ELR (cell line): Measurements from ENCODE around the gene DLK2.
A peak's percentile ranks its signal among the peaks of the same experiment; 100 is the strongest.

ENCODE experiments used
- DNase-seq: peaks from one replicate; pipeline ENCODE4 v3.0.0-alpha.2; 2015; ENCODE audit warnings: low read depth

The DLK2 gene

GRCh38 chr6:43453831-43454230 is 1.5 kb downstream of the DLK2 start:
- DNase-seq = no peak

DNA sequence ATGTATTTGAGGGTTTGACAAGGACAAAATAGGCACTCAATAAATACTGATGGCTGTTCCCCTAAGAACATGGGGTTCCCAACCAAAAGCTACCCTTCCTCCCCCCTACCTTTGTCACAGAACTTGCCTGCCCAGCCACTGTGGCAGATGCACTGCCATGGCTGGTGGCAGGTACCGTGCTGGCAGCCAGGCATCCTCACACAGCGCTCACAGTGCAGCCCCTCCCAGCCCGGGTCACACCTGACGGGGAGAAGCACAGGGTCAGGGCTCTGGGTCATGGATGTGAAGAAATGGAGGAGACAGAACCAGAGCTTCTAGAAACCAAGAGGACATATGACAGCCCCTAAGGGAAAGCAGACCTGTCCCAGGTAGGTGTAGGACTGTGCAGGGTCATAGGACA is 2.5 kb downstream of the DLK2 start:
- no peak for DNase-seq

- DNase-seq = no peak
Observed at GRCh38 chr6:43451939-43452338, 3.4 kb downstream of the DLK2 start.

- DNase-seq = no peak
Observed at GRCh38 chr6:43451348-43451747, 4.0 kb downstream of the DLK2 start.

GRCh38 chr6:43450699-43451131 is 4.6 kb downstream of the DLK2 start:
- no peak for DNase-seq

DNA sequence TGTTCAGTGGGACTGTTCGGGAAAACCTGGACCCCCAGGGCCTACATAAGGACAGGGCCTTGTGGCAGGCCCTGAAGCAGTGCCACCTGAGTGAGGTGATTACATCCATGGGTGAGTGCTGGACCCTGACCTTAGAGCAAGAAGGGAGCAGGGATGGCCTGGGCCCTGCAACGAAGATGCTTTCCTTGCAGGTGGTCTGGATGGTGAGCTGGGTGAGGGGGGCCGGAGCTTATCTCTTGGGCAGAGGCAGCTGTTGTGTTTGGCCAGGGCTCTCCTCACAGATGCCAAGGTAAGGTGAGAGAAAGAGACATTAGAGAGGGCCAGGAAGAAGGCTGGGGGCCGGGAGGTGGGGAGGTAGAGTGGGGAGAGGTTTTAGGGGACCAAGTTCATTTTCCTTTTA is 6.4 kb downstream of the DLK2 start:
- no peak for DNase-seq

GRCh38 chr6:43447604-43448003 is 7.7 kb downstream of the DLK2 start:
- no peak for DNase-seq

- no peak for DNase-seq
Observed at GRCh38 chr6:43445576-43445975, 9.8 kb downstream of the DLK2 start.

DNA sequence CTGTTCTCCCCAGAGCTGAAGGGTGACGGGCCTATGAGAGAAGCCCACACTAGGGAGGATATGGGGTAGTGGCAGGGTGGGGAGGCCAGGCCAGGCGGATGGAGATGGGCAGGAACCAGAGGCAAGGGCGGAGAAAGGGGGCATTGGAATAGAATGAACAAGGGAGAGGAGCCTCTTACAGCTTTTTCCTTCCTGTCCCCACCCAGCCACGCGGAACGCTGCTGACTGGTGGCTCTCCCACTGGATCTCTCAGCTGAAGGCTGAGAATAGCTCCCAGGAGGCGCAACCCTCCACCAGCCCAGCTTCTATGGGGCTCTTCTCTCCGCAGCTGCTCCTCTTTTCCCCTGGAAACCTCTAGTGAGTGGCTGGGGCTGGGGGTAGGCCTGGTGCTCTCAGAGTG is 10.8 kb downstream of the DLK2 start:
- DNase-seq = no peak

DNA sequence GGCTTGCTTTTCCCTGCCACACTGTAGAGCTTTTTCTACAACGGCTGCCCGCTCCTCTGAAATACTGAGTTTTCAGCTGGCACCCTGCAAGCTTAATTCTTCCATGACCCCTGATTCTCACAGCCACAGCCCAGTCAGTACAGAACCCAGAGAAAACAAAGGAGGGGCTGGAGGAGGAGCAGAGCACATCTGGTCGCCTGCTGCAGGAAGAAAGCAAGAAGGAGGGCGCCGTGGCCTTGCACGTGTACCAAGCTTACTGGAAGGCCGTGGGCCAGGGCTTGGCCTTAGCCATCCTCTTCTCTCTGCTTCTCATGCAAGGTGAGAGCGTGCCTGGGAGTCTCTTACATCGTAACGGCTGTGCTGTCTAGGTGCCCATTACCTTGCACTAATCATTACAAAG is 11.3 kb downstream of the DLK2 start:
- no peak for DNase-seq

GRCh38 chr6:43442935-43443334 is 12.4 kb downstream of the DLK2 start:
- no peak for DNase-seq

DNA sequence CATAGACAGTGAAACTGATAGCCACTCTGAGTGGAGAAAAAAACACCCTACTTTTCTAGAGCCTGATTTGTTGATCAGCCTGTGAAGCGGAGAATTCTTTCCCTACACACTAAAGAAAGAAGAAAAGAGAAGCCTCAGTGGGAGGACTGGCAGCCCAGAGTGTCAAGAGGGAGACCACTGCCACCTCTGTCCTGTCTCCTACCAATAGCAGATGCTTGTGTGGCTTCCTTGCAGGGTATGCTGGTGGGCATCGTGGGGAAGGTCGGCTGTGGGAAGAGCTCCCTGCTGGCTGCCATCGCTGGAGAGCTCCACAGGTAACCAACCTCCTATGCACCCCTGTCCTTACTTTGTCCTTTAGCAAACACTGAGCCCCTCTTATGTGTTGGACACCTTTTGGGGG is 17.6 kb downstream of the DLK2 start:
- DNase-seq = no peak

DNA sequence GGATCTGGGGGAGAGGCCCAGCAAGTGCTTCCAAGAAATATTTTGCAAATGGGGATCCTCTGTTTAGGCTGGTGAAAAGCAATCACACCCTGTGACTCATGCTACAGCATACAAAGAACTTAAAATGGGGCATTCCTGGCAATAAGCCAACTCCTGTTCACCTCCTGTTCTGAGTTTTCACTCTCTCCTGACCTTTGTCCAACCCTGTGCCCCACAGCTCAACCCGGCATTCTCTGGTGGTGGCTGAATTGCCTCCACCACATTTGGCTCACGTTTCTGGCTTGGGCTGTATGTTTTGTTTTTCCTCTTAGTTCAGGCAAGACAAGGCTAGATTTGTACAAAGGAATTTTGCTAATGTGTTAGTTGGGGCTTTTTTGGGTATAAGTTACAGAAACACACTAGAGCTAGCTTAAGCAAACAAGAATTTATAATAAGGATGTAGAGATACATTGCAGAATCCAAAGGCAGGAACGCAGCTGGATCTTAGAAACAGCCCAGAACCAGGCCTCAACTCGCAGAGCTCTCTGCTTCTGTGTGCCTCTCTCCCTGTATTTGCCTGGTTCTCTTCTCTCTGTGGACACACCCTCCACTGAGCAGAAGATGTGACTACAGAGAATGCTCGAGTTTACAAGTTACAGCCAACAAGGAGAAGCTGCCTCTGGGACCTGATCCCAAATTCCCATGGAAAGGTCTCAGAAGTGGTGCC is 18.6 kb downstream of the DLK2 start:
- DNase-seq = peak; percentile 73

- no peak for DNase-seq
Observed at GRCh38 chr6:43435682-43436437, 19.5 kb downstream of the DLK2 start.

DNA sequence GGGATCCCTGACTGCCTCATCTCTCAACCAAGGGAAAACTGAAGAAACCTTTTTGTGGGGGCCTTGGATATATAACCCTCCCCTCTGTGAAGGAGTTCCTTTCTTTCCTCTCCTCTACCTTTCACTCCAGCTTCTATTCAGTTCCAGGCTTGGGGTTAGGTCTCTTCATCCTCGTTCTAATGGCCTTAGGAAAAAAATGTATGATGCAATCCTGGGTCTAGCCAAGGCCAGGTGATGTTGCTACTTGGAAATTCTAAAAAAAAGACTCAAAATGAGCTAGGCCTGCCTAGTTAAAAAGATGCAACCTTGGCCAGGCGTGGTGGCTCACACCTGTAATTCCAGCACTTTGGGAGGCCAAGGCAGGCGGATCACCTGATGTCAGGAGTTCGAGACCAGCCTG is 20.4 kb downstream of the DLK2 start:
- no peak for DNase-seq

DNA sequence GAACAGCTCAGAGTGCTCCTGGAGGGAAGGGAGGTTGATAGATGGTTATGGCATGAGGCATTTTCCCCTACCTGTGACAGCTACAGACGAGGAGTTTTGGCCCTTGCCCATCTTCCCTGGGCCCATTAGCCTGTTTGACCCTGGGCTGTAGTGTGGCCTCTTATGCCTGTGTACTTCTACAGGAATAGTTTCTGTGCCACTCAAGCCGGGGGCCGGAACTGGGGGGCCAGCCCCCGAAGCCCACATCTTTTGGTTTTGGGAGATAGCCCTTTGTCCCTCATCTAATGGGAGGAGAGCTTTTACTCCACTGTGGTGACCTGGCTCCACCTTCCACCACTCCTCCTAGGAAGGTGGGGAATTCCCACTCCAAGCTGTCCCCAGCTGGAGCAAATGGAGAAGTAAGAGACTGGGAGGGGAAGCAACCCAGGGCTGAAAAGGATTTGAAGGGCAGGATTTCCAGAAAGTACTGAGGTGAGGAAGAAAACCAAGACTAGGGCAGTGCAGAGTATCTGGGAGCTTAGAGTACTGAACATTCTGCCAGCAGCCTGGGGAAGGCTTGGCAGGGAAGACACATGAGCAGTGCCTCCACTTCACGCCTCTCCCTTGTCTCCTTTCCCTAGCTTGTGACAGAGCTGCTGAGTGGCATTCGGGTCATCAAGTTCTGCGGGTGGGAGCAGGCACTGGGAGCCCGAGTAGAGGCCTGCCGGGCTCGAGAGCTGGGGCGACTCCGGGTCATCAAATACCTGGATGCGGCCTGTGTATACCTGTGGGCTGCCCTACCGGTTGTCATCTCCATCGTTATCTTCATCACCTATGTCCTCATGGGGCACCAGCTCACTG is 21.1 kb downstream of the DLK2 start:
- DNase-seq = no peak

- no peak for DNase-seq
Observed at GRCh38 chr6:43433148-43433547, 22.2 kb downstream of the DLK2 start.

- no peak for DNase-seq
Observed at GRCh38 chr6:43432009-43432945, 23.1 kb downstream of the DLK2 start.

GRCh38 chr6:43428874-43429273 is 26.5 kb downstream of the DLK2 start:
- peak; percentile 7 for DNase-seq

DNA sequence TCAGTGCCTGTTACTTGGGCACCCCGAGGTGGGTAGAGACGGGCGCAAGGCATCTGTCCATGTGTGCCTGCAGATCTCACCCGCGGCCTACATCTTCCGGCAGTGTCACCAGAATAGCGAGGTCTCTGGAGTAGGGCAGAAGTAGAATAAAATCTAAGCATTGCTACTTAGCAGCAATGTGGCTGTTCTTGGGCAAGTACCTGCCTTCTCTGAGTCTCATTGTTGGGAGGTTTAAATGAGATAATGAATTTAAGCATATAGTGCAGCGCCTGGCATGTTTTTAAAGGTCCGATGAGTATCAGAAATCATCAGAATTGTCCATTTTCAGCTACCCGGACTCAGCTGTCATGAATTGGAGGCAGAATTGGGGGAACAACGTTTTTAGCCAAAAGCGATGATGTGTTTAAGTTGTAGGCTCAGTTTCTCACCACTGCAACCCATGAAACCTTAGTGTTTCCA is 27.2 kb downstream of the DLK2 start:
- DNase-seq = no peak

GRCh38 chr6:43427406-43428111 is 27.8 kb downstream of the DLK2 start, which contains the start of gene ABCC10:
ABCC10 (plus strand) TSS chr6:43427541; CDS start chr6:43427979, 438 bp downstream.
- peak; percentile 96 for DNase-seq
